Transverse colon (tissue), 4 donors: ENCODE measurements around the gene MTR.

Experiments
- POLR2A ChIP-seq: fragments of 450-650 bp; IDR thresholded peaks from one replicate; pipeline ENCODE4 v1.6.1; 2016; ENCODE audit warnings: antibody characterized with exemption, mild to moderate bottlenecking, moderate library complexity
- POLR2AphosphoS5 ChIP-seq, 3 donors: sonication (generic); formaldehyde crosslinking; IDR thresholded peaks; one replicate each; pipeline ENCODE4 v1.6.1; 2016; ENCODE audit warnings: antibody characterized with exemption in 3 of 3
- TF ChIP-seq, protein P1 (sequence below), 5 experiments: fragments of 200-600 bp in 3 of 5; fragments of 450-650 bp in 2 of 5; sonication (generic) in 3 of 5; IDR thresholded peaks; 1 replicate in 2 of 5; 2 replicates in 3 of 5; pipeline ENCODE4 v1.5.1; 2016 to 2017; ENCODE audit warnings: antibody characterized with exemption in 5 of 5, inconsistent platforms in 3 of 5, mild to moderate bottlenecking in 2 of 5, moderate library complexity in 1 of 5

- TF ChIP-seq, protein P1, sequence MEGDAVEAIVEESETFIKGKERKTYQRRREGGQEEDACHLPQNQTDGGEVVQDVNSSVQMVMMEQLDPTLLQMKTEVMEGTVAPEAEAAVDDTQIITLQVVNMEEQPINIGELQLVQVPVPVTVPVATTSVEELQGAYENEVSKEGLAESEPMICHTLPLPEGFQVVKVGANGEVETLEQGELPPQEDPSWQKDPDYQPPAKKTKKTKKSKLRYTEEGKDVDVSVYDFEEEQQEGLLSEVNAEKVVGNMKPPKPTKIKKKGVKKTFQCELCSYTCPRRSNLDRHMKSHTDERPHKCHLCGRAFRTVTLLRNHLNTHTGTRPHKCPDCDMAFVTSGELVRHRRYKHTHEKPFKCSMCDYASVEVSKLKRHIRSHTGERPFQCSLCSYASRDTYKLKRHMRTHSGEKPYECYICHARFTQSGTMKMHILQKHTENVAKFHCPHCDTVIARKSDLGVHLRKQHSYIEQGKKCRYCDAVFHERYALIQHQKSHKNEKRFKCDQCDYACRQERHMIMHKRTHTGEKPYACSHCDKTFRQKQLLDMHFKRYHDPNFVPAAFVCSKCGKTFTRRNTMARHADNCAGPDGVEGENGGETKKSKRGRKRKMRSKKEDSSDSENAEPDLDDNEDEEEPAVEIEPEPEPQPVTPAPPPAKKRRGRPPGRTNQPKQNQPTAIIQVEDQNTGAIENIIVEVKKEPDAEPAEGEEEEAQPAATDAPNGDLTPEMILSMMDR (IDR thresholded peaks at IDR 0.05): no peak
- TF ChIP-seq POLR2AphosphoS5 (IDR thresholded peaks at IDR 0.05): no peak
- TF ChIP-seq POLR2A: no peak
These were observed 74.8 kb downstream of the MTR start for GRCh38 chr1:236869911-236870310.
